ENCODE measurements around the gene MRPL34.
A peak's percentile ranks its signal among the peaks of the same experiment; 100 is the strongest.

Gene MRPL34

DNA sequence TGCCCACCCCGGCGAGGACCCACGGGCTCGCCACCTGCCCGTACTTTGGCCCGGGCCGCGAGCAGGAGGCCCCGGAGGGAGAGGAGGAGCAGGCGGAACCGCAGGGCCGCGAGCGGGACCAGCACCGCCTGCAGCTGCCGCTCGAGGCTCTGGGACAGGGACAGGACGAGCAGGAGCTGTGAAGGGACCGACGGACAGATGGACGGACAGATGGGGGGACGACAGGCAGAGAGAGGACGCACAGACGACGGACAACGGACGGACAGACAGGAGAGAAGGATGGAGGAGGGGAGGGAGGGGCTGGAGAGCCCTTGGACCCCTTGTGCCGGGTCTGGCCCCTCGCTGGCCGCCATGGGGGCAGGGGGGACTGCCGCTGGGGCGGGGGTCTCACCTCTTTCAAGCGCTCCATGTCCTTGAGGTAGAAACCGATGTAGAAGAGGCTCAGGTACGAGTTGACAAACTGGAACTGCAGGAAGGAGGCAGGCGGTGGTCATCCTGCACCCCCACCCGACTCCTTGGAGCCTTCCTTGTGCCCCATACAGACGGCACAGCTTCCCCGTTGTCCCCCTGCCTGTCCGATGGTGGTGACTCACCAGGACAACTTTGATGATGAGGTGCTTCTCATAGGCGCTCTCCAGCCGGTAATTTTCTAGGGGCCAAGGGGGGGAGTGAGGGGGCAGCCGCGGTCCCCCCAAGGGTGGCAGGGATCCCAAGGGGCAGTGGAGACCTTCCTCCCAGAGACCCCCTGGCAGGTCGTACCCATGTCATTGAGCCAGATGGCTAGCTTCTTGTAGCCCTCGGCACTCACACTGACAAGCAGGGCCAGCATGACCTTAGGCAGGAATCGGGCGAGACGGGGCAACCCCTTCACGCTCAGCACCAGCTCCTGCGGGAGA lies 23.9 kb downstream of the MRPL34 start:
- DNase-seq: no peak

- DNase-seq: no peak
Observed at GRCh38 chr19:17330262-17331044, 24.8 kb downstream of the MRPL34 start.

GRCh38 chr19:17331045-17331558 lies 25.4 kb downstream of the MRPL34 start:
- DNase-seq: no peak

DNA sequence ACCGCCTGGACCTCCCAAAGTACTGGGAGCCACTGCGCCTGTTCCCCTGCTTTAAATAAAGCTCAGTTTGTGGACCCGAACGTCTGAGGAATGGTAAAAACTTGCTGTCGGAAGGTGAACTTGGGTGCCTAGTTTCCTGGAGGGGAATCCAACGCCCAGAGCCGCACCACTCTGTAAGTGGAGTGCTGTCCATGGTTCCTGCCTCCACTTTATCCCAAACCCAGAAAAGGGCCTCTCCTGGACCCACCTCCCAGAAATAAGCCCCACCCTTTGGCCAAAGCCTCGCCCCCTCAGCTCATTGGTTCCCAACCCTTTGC lies 26.6 kb downstream of the MRPL34 start:
- DNase-seq: no peak

GRCh38 chr19:17332677-17333581 lies 27.3 kb downstream of the MRPL34 start:
- DNase-seq: no peak

- peak; percentile 67 for DNase-seq
Observed at GRCh38 chr19:17333611-17334413, 28.1 kb downstream of the MRPL34 start.

GRCh38 chr19:17334414-17335409 lies 29.0 kb downstream of the MRPL34 start, which contains the start of gene ANO8:
ANO8 (minus strand) TSS chr19:17334855; CDS start chr19:17334670, 185 bp downstream.
- DNase-seq: peak; percentile 96

GRCh38 chr19:17335575-17335974 lies 29.9 kb downstream of the MRPL34 start:
- no peak for DNase-seq

GRCh38 chr19:17336872-17337674 lies 31.4 kb downstream of the MRPL34 start, which contains the start of gene GTPBP3:
GTPBP3 (plus strand) TSS chr19:17337553; CDS start chr19:17337612, 59 bp downstream.
- DNase-seq: peak; percentile 98

GRCh38 chr19:17337675-17338432 lies 32.2 kb downstream of the MRPL34 start:
- no peak for DNase-seq

DNA sequence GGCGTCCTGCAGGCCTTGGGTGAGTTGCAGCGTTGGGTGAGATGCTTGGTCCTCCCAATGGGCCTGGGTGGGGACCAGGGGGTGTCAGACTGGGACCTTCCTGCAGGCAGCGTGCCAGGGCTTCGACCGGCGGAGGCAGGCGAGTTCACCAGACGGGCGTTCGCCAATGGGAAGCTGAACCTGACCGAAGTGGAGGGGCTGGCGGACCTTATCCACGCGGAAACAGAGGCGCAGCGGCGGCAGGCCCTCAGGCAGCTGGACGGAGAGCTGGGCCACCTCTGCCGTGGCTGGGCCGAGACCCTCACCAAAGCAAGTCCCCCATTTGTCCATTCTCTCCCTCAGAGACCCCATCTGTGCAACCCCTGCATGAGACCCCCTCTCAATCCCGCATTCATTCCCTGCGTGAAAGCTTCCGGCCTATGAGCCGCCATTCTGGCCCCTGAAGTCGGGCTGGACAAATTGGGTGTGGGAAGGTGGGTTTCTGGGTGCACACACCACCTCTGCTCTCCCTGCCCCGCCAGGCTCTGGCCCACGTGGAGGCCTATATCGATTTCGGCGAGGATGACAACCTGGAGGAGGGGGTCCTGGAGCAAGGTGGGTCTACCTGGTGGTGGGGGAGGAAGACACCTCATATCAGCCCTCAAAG lies 32.9 kb downstream of the MRPL34 start:
- DNase-seq: no peak

GRCh38 chr19:17339088-17339741 lies 33.5 kb downstream of the MRPL34 start:
- no peak for DNase-seq

DNA sequence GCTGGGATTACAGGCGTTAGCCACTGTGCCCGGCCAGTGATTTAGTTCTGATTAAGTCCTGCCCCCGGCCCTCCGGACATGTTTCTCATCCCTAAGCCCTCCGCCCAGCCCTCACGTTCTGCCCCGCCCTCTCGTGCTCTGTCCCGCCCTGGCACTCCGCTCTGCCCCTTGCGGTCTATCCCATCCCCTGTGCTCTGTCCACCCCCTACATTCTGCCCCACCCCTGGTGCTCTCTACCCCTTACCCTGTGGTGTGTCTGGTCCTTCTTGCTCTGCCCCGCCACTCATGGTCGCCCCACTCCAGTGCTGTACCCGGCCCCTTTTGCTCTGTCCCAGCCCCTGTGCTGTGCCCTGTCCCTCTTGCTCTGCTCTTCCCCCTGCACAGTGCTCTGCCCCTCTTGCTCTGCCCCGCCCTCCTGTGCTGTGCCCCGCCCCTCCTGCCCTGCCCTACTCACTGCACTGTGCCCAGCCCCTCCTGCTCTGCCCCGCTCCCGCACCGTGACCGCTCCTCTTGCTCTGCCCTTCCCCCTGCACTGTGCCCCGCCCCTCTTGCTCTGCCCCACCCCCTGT lies 34.7 kb downstream of the MRPL34 start:
- DNase-seq: no peak

DNA sequence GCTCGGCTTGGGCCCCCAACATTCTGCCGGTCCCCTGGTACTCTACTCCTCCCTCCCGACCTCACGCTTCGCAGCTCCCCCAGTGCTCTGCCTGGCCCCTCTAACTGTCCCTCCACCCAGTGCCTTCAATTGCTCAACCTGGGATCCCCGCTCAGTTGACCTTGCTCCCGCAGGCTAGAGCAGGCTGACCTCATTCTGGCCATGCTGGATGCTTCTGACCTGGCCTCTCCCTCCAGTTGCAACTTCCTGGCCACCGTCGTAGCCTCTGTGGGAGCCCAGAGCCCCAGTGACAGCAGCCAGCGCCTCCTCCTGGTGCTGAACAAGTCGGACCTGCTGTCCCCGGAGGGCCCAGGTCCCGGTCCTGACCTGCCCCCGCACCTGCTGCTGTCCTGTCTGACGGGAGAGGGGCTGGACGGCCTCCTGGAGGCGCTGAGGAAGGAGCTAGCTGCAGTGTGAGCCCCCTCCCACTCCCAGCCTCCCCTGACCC lies 35.2 kb downstream of the MRPL34 start:
- no peak for DNase-seq

- no peak for DNase-seq
Observed at GRCh38 chr19:17341386-17341785, 35.7 kb downstream of the MRPL34 start.

GRCh38 chr19:17341845-17342244 lies 36.2 kb downstream of the MRPL34 start:
- no peak for DNase-seq

- peak; percentile 74 for DNase-seq
Observed at GRCh38 chr19:17346109-17346671, 40.5 kb downstream of the MRPL34 start.
